HG02588 (cell line): ENCODE results near the gene NLGN3.

Experiments
- ATAC-seq: cut with Tn5 transposase; IDR thresholded peaks from one replicate; pipeline ENCODE4 v1.9.1; 2021; ENCODE audit warnings: mild to moderate bottlenecking, moderate library complexity; ENCODE audit not compliant: unreplicated experiment

Gene NLGN3

DNA sequence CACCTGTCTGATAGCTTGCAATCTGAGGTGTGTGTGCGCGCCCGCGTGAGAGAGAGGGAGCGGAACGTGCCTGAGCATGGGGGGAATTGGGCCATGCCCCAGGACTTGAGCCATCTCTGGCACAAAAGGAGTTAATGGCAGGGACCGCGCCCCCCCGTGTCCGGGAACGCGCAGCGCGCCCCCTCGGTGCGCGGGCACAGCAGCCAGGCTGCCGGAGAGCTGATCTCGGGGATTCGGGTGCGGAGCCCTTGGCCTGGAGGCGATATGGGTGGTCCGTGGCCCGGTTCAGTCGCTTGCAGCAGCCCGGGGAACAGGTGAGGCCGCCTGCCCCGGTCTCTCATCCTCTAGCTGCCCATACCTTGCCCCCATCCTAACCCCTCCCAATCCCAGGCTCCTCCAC, at the start of gene NLGN3:
NLGN3 (plus strand) TSS at position 191 of the 400 bp plus-strand sequence. CDS start 2,909 bp downstream, outside the sequence.
- ATAC-seq = no peak

DNA sequence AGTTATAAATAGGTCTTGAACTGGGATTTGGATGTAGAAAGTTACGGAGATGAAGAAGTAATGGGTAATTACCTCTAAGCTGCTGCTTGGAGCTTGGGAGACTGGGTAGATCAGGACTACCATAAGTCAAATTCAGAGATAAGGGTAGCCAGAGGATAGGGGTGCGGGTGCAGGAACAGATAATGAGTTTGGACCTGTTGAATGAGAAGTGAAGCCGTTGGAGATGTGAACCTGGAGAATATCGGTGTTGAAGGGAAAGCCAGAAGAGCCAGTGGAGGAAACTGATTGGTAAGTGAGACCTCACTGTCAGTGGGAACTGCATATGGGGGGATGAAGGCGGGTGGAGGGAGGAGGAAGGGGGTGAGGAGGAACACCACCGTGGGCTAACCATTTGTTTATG, 49.6 kb upstream of the NLGN3 start:
- no peak for ATAC-seq

DNA sequence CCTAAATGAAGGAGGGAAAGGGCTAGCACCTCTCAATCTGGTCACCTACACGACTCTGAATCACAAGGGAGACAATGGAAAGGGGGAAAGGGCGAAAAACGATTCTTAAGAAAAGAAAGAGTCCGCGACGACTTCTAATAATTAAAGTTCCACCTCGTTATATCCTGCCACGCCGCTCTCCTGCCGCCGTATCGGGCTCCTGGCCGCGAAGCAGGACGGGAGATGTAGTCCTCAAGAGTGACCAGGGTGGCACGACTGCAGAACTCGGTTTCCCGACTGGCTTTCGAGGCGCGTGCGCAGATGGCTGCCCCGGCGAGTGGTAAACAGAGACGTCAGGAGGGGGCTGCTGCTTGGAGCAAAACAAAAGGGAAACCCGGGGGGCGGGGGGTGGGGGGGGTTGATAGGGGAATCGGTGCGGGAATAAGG, 49.1 kb upstream of the NLGN3 start, which contains the start of gene FOXO4:
FOXO4 (plus strand) TSS at position 297 of the 426 bp plus-strand sequence. CDS start 678 bp downstream, outside the sequence.
- ATAC-seq = peak; percentile 95

DNA sequence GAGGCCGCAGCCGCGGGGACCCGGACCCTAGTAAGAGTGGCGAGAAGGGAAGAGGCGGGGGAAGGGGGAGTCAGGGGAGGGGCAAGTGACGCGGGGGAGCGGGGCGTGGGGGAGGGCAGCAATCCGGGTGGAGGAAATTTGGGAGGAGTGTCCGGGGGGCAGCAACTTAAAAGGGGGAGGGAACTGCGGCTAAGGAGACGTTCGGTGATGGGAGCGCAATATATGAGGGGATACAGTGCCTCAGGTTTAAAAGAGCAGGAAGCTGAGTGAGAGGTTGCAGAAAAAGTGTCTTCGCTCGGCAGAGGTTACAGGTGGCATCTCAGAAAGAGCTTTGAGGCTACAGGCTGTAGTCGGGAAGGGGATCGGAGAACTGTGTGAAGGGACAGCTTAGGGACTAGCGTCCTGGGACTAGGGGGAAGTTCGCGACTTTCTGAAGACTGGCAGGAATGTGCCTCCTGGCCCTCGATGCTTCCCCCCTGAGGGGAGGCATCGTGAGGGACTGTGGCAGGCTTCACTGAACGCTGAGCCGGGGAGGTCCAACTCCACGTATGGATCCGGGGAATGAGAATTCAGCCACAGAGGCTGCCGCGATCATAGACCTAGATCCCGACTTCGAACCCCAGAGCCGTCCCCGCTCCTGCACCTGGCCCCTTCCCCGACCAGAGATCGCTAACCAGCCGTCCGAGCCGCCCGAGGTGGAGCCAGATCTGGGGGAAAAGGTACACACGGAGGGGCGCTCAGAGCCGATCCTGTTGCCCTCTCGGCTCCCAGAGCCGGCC, 48.5 kb upstream of the NLGN3 start:
- no peak for ATAC-seq

DNA sequence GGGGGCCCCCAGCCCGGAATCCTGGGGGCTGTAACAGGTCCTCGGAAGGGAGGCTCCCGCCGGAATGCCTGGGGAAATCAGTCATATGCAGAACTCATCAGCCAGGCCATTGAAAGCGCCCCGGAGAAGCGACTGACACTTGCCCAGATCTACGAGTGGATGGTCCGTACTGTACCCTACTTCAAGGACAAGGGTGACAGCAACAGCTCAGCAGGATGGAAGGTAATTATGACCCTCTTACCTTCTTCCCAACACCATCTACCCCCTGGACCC, 47.9 kb upstream of the NLGN3 start:
- no peak for ATAC-seq

DNA sequence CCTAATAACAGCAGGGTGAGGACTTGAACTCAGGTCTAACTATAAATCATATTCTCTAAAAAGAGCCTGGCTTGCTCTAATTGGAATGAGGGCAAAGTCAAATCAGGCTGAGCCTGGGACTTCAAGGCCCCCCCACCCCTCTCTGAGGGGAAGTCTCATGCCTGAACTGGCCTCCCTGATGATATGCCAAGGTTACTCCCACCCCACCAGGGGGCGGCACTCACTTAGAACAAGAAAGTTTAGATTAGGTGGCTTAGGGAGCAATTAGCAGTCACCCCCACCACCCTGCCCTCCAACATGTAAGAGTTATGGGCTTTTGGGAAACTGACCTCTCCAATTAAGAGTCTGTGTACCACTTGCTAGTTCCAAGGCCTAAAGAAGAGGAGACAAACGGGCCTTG, 46.3 kb upstream of the NLGN3 start:
- no peak for ATAC-seq

DNA sequence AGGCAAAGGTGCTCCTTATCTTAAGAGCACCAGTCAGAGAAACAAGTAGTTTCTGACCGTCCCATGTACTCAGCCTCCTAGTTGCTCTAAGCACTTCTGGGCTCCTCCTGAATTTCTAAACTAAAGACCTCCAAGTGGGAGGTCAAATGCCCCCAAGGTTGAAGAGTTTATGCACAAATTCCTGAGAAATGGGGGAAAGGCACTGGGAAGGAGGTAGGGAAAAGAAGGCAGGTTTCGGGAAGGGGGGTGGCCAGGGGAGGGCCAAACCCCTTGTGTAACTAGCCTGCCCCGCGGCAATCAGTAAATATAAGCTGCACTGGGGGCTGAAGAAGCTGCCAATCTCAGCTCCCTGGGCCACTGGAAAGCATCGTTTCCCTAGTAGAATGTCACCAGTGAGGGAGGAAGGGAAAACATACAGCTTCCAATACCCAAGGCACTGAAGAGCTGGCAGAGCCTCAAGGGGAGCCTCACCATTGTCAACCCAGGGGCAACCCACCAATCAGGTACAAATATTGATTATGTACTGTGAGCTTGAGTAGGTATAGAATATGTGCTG, 45.6 kb upstream of the NLGN3 start:
- no peak for ATAC-seq

DNA sequence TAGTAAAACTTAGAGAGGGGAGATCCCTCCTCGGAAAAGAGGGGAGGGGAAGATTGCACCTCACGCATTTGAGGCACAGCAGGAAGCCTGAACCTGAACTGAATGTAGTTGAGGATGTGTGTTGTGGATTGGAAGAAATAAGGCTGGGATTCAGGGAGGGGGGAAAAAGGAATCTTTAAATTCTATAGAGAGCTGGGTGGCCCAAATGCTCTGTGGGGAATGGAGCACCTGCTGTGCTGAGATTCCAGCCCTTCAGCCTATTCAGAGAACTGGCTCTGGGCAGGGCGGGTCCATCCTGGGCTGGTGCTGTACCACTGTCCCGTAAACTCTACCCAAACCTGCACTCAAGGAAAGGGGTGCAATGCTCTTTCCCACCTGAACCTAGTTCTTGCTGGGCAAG, 44.9 kb upstream of the NLGN3 start:
- no peak for ATAC-seq

DNA sequence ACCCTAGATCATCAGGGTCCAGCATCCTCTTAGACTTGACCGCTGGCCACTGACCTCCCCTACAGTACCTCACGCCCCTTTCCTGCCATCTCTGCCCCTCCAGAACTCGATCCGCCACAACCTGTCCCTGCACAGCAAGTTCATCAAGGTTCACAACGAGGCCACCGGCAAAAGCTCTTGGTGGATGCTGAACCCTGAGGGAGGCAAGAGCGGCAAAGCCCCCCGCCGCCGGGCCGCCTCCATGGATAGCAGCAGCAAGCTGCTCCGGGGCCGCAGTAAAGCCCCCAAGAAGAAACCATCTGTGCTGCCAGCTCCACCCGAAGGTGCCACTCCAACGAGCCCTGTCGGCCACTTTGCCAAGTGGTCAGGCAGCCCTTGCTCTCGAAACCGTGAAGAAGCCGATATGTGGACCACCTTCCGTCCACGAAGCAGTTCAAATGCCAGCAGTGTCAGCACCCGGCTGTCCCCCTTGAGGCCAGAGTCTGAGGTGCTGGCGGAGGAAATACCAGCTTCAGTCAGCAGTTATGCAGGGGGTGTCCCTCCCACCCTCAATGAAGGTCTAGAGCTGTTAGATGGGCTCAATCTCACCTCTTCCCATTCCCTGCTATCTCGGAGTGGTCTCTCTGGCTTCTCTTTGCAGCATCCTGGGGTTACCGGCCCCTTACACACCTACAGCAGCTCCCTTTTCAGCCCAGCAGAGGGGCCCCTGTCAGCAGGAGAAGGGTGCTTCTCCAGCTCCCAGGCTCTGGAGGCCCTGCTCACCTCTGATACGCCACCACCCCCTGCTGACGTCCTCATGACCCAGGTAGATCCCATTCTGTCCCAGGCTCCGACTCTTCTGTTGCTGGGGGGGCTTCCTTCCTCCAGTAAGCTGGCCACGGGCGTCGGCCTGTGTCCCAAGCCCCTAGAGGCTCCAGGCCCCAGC, 43.8 kb upstream of the NLGN3 start:
- ATAC-seq = no peak

DNA sequence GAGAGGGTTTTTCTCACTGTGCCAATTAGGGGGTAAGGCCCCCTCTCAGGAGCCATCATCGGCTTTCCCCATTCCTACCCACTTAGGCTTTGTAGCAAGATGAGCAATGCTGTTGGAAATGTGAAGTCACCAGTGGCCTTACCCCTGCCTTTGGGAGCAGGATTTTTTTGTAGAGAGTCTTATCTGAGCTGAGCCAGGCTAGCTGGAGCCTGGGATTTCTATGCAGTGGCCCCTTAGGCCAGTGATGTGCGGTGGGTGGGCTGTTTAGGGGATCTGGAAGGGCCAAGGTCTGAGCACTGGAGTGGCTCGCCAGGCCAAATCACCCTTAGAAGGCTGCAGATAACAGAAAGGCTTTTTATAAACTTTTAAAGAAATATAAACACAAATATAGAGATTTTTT, 42.3 kb upstream of the NLGN3 start:
- no peak for ATAC-seq

DNA sequence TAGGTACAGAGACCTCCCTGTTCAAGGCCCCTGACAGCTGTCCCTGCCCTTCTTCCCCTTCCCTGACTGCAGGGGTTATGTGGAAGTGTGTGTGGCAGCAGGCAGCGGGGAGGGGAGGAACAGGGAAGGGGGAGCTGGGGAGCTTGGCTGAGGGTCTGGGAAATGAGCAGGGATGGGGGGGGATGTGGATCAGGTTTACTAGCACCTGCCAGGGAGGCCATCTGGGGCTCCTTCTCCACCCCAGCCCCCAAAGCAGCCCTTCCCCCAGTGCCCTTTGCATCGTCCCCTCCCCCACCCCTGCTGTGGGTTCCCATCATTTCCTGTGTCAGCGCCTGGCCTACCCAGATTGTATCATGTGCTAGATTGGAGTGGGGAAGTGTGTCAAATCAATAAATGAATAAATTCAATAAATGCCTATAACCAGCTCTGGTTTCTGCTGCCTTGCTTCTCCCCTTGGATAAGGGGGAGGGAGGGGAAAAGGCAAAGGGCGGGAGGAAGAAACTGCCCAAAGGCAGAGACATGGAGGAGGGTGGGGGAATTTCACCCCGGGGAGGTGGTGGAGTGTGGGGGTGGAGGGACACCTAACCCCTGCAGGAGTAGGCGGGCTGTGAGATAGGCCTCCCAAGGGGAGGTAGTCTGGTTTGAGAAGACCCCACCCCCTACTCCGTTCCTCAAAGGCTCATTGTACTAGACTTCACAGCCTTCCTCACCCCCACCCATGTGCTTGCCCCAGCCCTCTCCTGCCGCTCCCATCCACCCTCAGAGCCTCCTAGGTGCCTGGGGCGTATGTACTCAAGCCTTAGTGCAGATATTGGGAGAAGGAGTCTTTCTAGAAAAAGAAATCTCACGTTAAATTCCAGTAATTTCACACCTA, 41.3 kb upstream of the NLGN3 start:
- no peak for ATAC-seq

DNA sequence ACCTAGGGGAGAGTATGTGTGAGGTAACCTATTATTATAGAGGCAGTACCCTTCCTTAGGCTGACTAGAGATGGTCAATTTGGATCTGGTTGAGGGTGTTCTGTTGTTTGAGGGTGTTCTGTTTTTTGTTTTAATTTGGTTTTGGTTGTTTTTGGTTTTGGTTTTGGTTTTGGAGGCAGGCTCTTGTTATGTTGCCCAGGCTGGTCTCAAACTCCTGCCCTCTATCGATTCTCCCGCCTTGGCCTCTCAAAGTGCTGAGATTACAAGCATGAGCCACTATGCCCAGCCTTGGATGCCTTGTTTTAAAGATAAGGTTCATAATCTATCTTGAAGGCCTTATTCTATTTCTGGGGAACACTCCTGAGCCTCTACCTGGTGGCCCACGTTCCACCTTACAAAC, 39.0 kb upstream of the NLGN3 start:
- no peak for ATAC-seq

DNA sequence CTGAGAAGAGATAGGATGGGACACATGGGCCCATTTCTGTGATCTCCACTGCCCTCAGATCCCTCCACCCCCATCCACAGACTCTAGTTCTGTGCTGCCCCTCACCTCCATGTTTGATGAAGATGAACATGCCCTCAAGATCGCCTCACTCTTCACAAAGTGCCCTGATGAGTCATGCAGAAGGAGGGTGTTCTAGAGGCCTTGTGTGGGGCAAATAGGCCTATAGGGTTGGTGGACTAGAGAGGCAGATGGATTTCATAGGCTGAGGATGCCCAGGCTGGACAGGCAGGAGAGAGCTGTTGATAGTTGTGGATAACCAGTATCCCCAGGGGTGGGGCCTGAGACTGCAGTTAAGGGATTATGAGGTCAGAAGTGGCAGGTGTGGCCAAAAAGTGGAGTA, 38.2 kb upstream of the NLGN3 start, which contains the start of gene CXorf65:
CXorf65 (minus strand) TSS at position 314 of the 400 bp plus-strand sequence; CDS start at position 130, 184 bp downstream.
- no peak for ATAC-seq

DNA sequence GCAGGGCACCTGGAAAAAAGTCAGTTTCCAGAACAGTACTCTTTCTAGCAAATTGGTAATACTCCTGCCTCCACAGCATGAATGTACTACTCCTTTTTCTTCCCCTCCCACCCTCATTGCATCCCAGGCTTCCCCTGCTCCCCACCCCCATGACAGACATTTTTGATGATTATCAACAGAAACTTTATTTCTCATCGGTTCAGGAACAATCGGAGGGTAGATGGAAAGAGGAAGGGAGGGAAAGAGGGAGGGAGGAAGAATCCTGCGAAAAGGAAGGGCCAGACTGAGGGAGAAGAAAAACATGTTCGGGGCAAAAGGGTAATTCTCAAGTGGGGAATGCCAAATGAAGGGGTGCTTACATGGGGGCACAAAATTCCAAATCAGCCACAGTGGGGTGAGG, 37.4 kb upstream of the NLGN3 start:
- no peak for ATAC-seq

DNA sequence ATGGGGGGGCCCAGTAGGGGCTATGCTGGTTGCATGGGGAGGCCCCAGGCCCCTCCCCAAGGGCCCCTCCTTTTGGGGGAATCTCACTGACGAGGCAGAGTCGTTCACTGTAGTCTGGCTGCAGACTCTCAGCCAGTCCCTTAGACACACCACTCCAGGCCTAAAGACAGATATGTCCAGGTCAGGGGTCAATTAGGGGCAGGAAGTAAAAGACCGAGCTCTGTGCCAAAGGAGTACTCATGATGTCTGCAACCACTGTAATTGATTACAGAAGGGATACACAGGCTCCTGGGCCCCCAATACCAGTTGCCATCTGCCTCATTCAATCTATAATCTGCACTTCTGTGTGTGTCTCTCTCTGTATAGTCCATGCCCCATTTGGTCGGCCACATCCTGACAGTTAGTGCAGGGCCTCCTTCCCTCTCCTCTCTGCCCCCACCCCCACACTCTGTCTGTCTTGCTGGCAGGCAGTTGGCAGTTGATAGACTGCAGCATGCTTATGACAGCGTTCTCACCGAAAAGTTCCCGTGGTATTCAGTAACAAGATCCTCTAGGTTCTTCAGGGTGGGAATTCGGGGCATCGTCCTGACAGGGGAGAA, 36.8 kb upstream of the NLGN3 start:
- no peak for ATAC-seq

DNA sequence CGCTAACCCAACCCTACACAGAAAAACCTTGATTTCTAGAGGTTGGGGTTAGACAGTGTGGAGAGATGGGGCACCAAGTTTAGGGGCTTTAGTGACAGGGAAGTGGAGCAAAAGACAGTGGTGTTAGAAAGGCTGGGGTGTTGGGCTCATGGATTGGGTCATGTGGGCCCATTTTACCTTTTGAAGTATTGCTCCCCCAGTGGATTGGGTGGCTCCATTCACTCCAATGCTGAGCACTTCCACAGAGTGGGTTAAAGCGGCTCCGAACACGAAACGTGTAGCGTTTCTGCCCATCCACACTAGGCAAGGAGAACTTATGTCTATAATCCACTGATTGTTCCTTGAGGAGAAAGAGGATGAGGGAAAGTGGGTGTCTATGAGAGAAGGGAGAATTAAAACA, 35.6 kb upstream of the NLGN3 start:
- no peak for ATAC-seq

DNA sequence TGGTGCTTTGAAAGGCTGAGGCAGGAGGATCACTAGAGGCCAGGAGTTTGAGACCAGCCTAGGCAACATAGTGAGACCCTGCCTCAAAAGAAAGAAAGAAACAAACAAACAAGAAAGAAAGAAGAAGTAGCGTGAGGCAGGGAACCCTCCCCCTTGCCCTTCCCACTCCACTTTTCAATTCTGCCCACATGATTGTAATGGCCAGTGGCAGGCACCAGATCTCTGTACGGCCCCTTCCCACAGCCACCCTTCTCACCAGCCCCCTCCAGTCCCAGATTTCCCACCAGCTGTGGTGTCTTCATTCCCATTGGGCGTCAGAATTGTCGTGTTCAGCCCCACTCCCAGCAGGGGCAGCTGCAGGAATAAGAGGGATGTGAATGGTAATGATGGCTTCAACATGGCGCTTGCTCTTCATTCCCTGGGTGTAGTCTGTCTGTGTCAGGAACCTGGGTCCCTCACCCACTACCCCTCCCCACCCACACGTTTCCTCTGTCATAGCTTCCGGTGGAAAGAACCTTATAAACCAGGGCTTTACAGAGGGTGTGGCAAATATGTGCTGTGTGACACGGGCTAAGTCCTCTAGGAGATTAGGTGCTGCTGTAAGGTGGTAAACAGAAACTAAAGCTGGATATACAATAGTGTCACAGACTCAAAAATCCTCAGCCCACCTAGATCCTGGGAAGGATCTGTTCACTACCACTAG, 33.3 kb upstream of the NLGN3 start, which contains the start of gene IL2RG:
IL2RG (minus strand) TSS at position 437 of the 703 bp plus-strand sequence; CDS start at position 399, 38 bp downstream.
- ATAC-seq = peak; percentile 94

DNA sequence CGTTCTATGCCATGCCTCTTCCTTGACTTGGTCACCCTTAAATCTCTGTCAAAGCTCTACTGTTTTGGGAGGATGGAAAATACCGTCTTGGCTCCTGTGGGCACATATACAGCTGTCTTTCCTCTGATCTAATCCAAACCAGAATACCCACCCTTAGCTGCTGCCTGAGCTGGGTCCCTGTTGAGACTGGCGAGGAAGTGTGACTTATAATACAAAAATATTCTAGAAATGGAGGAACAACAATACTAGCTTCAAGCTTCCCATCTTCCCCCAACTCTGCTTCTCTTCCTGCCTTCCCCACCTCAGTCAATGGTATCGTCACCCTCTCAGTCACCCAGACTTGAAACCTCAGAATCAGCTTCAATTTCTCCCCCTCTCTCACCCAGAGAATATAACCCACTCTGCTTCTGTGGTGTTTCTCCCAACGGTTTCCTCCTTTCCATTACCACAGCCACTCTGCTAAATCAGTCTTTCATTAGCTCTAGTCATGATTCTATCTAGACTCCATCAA, 32.7 kb upstream of the NLGN3 start:
- peak; percentile 13 for ATAC-seq

DNA sequence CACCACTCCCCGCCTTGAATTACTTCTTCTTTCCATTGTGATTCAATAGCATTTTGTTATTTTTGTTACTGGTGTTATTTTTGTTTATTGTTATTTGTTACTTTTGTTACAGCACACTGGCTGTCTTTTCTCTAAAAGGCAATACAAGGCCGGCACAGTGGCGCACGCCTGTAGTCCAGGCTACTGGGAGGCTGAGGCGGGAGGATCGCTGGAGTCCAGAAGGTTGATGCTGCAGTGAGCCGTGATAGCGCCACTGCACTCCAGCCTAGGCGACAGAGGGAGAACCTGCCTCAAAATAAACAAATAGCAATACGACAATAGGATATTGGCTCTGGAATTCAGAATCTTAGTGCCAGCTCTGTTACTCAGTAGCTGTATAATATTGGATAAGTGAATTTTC, 27.3 kb upstream of the NLGN3 start:
- ATAC-seq = no peak
